DMS53 (cell line): ENCODE measurements around the gene REM2.

Experiments used
- DNase-seq: peaks from one replicate; lab custom pipeline; 2025; lab: John Stamatoyannopoulos, UW

REM2 gene

GRCh38 chr14:22883173-22883976 lies at the start of gene REM2:
REM2 (plus strand) TSS chr14:22883222; CDS start chr14:22883288, 66 bp downstream.
- peak; percentile 36 for DNase-seq

DNA sequence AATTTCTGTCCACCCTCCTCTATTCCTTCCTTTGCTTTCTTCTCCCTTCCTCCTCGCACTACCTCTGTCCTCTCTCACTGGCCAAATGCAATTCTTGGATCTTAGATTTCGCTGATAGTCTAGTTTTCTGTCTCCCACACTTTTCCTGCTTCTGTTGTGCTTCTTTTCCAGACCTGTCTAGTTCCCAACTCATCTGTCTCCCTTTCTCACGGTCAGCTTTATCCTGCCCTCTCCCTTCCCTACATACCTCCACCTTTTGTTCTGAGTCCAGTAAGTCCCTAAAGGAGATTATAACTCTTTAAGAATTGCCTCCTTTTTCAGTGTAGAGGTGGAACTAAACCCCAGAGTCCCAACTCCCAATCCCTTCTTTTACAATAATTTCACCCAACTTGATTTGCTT lies 47.5 kb upstream of the REM2 start:
- no peak for DNase-seq

DNA sequence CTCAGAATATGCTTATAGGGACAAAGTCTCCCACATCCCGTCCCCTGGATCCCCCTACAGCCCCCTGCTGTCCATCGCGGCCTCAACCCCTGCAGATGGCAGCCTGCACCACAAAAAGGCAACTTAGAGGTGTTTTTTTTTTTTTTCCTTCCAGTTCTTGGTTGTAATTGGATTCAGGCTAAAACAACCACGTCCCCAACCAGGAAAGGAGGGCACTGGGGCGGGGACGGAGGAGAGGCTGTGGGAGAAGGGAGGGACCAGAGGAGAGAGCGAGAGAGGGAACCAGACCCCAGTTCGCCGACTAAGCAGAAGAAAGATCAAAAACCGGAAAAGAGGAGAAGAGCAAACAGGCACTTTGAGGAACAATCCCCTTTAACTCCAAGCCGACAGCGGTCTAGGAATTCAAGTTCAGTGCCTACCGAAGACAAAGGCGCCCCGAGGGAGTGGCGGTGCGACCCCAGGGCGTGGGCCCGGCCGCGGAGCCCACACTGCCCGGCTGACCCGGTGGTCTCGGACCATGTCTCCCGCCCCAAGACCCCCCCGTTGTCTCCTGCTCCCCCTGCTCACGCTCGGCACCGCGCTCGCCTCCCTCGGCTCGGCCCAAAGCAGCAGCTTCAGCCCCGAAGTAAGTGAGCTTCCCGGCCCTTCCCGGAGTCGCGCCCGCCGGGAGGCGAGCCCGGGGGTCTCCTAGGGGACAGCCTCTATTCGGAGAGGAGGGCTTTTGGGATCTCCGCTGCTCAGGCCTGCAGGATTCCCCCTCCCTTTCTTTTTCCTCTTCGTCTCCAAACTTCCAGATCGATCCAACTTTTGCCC lies 46.5 kb upstream of the REM2 start, which contains the start of gene MMP14:
TSS of gene MMP14 (plus strand) at position 285 of the 813 bp plus-strand sequence. CDS start at position 518, 233 bp downstream.
- DNase-seq = peak; percentile 26

- peak; percentile 52 for DNase-seq
These were observed 45.8 kb upstream of the REM2 start for GRCh38 chr14:22837114-22837749.

- no peak for DNase-seq
These were observed 45.1 kb upstream of the REM2 start for GRCh38 chr14:22837750-22838538.

GRCh38 chr14:22838631-22839041 lies 44.4 kb upstream of the REM2 start:
- DNase-seq = no peak

- DNase-seq = no peak
These were observed 43.8 kb upstream of the REM2 start for GRCh38 chr14:22839159-22839779.

GRCh38 chr14:22841311-22841710 lies 41.7 kb upstream of the REM2 start:
- DNase-seq = no peak

DNA sequence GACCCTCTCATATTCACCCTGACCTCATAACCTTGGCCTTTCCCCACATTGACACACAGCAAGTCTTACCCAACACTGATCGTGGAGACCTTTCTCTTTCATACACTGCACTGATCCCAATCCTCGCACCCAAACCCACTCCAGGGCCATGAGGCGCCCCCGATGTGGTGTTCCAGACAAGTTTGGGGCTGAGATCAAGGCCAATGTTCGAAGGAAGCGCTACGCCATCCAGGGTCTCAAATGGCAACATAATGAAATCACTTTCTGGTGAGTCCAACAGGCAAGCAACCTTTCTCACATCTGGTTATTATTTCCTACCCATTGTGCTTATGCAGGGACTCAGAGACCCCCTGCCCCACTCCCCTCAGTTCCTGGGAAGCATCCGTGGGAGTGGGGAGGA lies 41.3 kb upstream of the REM2 start:
- DNase-seq = no peak

- no peak for DNase-seq
These were observed 40.6 kb upstream of the REM2 start for GRCh38 chr14:22842211-22843122.

DNA sequence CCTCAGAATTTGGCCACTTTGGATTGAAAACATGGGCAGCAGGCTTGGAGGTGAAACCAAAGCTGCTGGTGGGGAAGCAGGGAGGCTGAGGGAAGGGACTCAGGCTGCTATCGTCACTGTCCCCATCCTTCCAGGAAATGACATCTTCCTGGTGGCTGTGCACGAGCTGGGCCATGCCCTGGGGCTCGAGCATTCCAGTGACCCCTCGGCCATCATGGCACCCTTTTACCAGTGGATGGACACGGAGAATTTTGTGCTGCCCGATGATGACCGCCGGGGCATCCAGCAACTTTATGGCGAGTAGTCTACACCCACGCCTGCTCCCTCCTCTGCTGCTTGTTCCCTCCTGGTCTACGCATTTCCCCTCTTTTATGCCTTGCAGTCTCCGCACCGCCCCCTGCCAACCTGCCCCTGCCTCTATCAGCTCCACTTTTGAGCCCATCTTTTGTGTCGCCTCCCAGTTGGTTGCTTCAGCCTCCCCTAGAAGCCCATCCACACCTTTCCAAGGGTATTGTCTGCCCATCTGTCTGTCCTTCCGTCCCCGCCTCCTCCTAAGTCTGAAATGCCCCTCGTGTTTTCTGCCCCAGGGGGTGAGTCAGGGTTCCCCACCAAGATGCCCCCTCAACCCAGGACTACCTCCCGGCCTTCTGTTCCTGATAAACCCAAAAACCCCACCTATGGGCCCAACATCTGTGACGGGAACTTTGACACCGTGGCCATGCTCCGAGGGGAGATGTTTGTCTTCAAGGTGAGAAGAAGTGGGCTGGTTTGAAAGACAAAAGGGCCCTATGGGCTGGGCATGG lies 39.7 kb upstream of the REM2 start:
- no peak for DNase-seq

DNA sequence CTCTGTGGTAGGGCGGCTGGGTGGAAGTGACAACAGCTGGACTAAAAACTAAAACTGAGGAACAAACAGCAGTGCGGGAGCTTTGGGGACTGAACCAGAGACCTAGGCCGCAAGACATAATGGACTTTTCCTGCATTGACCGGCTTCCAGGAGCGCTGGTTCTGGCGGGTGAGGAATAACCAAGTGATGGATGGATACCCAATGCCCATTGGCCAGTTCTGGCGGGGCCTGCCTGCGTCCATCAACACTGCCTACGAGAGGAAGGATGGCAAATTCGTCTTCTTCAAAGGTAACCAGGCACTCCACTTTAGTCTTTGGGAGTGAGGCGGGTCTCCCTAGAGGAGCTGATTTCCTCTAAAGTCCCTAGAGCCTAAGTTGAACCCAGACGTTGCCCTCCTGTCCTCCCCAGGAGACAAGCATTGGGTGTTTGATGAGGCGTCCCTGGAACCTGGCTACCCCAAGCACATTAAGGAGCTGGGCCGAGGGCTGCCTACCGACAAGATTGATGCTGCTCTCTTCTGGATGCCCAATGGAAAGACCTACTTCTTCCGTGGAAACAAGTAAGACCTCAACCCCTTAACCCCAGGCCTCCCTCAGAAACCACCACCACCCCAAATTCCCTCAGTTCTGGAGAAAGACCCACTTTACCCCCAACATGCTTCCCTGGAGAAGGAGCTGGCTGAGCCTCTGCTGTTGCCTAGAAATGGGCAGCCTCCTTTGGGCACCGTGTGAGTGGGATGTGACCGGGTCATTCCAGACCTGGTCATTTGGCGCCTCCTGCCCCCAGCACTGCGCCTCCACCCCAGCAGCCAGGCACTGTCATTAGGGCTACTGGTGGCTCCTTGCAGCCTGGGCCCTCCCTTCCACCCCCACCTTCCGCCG lies 38.6 kb upstream of the REM2 start:
- no peak for DNase-seq

- DNase-seq = no peak
These were observed 38.0 kb upstream of the REM2 start for GRCh38 chr14:22845103-22845394.

DNA sequence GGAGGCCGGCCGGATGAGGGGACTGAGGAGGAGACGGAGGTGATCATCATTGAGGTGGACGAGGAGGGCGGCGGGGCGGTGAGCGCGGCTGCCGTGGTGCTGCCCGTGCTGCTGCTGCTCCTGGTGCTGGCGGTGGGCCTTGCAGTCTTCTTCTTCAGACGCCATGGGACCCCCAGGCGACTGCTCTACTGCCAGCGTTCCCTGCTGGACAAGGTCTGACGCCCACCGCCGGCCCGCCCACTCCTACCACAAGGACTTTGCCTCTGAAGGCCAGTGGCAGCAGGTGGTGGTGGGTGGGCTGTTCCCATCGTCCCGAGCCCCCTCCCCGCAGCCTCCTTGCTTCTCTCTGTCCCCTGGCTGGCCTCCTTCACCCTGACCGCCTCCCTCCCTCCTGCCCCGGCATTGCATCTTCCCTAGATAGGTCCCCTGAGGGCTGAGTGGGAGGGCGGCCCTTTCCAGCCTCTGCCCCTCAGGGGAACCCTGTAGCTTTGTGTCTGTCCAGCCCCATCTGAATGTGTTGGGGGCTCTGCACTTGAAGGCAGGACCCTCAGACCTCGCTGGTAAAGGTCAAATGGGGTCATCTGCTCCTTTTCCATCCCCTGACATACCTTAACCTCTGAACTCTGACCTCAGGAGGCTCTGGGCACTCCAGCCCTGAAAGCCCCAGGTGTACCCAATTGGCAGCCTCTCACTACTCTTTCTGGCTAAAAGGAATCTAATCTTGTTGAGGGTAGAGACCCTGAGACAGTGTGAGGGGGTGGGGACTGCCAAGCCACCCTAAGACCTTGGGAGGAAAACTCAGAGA lies 37.0 kb upstream of the REM2 start:
- no peak for DNase-seq

- DNase-seq = no peak
These were observed 36.2 kb upstream of the REM2 start for GRCh38 chr14:22846811-22847307.

DNA sequence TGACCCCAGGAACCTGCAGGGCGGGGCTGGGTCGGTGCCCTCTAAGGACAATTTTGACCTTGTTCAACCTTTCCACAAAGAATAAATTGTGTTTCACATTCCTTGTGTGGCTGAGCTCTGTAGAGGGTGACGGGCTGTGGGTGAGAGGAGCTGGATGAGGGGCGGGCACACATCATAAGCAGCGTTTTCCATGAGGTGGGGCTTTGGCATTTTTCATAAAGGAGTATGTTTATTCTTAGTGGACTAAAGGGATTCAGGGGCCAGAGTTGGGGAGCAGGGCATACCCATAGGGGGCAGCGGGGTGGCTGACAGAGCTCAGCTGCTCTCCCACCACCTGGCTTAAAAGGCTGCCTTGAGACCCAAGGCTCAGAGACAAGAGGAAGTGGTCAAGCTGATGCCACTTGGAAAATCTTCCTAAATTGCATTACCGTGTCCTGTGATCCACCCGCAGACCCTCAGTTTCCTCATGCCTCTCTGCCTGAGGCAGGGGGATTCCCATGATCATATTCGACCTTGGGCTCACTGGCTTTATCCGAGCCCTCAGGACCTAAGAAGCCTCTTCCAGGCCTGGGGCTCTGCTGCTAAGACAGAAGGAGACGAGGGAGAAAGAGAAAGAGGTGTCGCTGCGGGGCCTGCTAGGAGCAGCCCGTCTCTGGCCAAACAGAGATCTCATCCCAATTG lies 35.2 kb upstream of the REM2 start:
- DNase-seq = no peak
